Dermis blood vessel endothelial cell (primary cell): Measurements from ENCODE around the gene CAPN1. TPM values are rescaled to one million over a fixed set of nuclear protein-coding genes. Genes with fewer than 3 reads are reported as not detected.
A peak's percentile ranks its signal among the peaks of the same experiment; 100 is the strongest.
"Not testable (repeated sequence)": the region's sequence is repeated elsewhere in the genome, so short reads cannot be mapped to it uniquely, and the experiment has no call there.

ENCODE experiments used
- DNase-seq: peaks from one replicate; pipeline ENCODE4 v3.0.0; 2010
- total RNA-seq: library from RNA; depleted of rRNA; stranded (reverse); fragments of >200 nt; gene quantifications from 2 replicates; pipeline ENCODE4 v1.2.3, GENCODE V29; 2014

CAPN1 gene
- 97.2 and 207 TPM in 2 replicates for total RNA-seq

DNA sequence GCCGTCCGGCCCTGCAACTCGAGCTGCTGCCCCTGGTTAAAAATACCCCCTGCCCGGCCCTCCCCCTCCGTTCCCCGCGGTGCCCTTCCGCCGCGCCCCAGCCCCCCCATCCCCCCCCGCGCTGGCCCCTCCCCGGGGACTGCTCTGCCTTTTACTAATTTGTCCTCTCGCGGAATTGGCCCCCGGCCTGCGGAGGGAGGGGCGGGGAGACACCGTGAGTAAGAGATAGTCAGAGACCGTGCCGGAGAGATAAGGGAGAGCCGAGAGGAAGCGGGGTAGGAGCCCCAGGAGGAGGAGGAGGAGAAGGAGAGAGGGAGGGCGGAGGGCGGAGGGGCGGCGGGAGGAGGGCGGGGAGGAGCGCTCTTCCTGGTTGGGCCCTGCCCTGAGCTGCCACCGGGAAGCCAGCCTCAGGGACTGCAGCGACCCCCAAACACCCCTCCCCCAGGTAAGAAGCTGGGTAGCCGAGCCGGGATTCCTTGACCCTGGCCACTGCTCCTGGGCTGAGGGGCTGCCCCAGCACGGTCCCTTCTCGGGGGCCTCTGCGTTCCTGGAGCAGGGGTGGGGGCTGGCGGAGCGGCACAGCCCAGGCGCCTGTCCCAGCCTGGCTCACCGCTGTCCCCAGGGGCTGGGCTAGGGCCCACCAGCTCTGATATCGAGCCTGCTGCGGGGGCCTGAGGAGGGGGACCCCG is at the start of gene CAPN1:
Gene CAPN1 (plus strand): TSS at position 360 of the 689 bp plus-strand sequence. CDS start 774 bp downstream, outside the sequence.
- DNase-seq = peak; percentile 62

DNA sequence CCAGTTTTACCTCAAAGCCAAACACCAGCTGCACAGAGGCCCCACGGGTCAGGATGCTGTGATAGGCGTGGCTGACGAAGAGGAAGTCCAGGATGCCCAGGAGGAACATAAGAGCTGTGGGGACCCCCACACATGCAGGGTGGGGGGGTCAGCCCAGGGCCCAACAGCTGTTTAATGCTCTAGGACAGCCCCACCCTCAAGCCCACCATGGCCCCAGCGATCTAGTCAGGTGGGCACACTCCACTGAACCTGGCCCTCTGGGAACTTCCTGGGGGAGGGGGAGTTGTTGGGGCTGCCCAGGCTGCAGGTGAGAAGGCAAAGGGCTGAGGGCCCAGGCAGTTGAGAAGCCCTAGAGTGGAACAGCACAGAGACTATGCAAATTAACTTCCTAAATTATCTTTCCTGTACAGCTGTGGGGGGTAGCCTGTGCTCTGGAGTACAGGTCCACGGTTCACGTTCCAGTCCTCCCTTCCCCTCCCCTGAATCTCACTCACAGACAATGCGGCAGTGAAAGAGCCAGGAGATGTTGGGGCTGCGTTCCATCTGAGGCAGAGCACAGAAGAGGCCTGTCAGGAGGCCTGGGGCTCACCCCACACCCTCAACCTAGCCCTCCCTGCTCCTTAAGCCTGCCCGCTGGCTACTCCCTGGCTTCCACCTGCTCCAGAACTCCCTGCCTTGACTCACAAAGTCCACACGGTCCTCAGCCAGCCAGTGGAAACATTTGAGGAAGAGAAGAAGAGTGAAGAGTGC is 49.3 kb upstream of the CAPN1 start:
- DNase-seq = no peak

DNA sequence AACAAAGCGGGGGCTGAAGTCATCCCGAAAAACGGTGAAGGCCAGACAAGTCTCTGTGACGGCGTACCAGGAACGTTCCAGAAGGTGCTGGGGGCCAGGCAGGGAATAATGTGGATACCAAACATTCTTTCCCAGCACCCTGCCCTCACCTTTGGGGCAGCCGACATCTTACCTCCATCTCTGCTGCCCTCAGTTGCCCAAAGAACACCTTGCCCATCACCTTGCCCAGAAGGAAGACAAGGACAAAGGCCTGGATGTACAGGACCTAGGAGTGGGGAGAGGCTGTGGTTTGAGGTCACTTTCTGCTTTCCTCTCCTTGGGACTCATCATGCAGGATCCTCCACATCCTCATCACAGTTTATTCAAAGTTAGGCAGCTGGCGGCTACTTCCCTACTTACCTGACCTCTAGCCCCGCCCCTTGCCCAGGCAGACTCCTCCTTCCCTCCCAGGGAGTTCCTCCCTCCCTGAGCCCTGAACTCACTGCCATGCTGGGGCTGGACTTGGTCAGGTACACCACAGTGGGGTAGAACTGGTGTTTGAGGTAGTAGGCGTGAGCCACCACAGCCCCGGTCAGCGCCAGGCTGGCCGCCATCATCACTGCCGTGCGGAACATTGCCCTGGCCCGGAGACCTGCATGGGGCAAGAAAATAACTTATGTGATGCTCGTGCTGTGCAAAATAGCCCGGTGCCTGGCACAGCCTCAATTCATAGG is 48.6 kb upstream of the CAPN1 start:
- peak; percentile 28 for DNase-seq

DNA sequence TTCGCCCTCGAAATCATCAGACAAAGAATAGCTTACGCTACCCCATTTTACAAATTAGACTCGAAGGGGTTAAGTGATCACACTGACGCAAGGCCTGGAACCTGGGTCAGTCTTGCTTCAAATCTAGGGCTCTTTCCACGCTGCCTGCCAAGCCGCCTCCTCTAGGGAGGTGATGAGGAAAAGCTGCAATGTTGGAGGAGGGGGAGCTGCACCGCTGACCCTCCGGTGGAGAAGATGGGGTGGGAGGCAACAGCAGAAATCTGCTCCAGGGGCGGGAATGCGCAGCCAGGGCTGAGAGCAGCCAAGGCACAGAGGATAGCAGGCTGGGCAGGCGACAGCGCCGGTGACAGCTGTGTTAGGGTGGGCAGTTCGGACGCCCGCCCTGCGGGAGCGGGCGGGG is 48.0 kb upstream of the CAPN1 start:
- DNase-seq = peak; percentile 44

DNA sequence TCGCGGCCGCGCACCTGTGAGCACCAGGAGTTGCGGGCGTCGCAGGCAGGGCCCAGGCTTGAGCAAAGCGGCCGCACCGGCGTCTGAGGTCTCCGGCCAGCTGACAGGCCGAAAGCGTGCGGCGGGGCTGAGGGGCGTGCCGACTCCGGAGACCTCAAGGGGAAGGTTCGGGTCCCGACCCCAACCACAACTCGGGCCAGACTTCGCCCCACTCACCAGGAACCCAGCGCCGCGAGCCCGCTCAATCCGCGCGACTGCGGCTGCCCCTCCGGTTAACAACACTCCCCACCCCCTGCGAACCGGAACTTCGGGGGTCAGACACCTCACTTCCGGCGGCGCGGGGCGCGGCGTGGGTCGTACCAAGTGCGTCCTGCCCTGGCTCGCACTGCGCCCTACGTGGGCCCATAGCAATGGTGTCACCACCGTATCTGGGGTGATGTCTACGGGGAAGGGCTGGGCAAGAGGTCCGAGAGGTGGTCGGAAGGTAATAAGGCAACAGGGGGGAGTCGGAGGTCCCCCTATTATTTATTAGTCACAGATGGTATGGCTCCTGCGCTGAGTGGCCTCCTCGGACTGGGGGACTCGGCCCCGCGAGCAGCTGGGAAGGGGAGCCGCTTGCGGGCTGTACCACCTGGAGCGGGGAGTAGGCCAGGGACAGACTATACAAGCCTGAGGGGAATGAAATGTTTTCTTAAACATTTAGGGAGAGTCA is 47.3 kb upstream of the CAPN1 start, which contains the start of gene SYVN1:
Gene SYVN1 (minus strand): TSS at position 280 of the 712 bp plus-strand sequence. CDS start 918 bp downstream, outside the sequence.
- DNase-seq = peak; percentile 90

DNA sequence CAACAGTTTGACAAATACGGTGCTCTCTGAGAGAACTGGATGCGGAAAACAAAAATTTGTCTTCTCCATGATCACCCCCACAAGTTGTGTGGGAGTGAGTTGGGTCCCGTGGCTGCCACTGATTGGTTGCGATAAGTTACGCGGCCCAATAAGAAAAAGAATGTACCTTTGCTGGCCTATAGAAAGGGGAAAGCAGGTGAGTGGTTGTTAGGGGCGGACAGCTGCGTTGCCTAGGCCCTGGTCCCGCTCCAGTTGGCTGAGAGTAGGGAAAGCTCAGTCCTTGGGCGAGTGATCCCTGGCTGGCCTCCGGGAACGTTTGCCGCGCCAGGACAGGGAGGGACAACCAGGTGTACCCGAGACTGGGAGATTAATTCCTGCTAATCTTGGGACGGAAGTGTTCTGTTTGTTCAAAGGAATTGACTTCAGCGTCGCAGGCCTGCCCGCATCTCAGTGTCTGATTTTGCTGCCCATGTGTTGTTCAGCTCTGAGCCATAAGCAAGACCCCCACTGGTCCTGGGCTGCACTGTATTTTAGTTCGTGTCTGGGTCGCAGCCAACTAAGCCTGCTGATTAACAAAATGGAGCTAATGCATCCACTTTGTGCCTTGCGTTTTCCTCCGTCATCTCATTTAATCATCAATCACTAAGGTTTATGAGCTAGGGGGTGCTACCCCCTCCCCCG is 46.6 kb upstream of the CAPN1 start:
- peak; percentile 98 for DNase-seq

DNA sequence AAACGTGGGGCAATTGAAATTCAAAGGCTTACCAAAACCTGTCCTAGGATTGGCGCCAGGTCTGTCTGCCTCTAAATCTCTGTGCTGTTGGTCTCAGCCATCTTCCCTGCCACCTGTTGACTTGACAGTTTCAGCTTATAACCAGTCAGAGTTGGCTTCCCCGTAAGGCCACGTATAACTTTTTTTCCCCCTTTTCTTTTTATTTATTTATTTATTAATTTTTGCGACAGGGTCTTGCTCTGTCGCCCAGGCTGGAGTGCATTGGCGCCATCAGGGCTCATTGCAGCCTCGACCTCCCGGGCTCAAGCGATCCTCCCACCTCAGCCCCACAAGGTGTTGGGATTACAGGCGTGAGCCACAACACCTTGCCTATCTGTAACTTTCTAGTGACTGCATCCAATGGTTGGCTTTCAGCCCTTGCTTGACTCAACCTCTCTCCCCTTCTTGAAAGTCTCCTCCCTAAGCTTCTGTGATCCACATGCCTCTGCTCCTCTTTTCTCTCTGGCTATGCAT is 46.0 kb upstream of the CAPN1 start:
- no peak for DNase-seq

DNA sequence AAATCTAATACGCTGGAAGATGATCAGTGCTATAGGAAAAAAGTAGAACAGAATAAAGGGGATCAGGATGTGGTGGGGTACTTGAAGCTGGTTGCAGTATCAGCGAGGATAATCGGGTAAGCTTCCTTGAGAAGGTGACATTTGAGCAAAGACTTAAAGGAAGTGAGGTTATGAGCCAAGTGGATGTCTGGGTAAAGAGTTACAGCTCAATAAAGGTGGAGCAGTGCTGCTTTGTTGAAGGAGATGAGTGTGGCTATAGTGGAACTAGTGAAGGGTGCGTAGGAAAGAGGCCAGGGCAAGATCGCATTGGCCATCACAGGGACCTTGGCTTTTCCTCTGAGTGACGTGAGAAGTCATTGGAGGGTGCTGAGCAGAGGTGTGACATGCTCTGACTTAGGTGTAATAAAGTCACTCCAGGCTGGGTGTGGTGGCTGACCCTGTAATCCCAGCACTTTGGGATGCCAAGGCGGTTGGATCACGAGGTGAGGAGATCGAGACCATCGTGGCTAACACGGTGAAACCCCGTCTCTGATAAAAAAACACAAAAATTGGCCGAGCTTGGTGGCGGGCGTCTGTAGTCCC is 45.1 kb upstream of the CAPN1 start:
- DNase-seq = no peak

DNA sequence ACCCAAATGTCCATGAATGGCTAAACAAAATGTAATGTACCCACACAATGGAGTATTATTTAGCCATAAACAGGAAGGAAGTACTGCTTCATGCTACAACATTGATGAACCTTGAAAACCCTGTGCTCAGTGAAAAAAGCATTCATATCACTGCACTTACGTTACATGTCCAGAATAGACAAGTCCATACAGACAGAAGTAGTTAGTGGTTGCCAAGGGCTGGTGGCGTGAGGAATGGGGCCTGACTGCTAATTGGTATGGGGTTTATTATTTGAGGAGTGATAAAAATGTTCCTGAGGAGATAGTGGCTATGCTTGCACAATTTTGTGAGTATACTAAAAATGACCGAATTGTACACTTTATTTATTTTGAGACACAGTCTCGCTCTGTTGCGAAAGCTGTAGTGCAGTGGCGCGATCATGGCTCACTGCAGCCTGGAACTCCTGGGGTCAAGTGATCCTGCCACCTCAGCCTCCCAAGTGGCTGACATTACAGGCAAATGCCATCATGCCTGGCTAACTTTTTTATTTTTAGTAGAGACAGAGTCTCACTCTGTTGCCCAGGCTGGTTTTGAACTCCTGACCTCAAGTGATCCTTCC is 39.7 kb upstream of the CAPN1 start:
- DNase-seq = no peak

DNA sequence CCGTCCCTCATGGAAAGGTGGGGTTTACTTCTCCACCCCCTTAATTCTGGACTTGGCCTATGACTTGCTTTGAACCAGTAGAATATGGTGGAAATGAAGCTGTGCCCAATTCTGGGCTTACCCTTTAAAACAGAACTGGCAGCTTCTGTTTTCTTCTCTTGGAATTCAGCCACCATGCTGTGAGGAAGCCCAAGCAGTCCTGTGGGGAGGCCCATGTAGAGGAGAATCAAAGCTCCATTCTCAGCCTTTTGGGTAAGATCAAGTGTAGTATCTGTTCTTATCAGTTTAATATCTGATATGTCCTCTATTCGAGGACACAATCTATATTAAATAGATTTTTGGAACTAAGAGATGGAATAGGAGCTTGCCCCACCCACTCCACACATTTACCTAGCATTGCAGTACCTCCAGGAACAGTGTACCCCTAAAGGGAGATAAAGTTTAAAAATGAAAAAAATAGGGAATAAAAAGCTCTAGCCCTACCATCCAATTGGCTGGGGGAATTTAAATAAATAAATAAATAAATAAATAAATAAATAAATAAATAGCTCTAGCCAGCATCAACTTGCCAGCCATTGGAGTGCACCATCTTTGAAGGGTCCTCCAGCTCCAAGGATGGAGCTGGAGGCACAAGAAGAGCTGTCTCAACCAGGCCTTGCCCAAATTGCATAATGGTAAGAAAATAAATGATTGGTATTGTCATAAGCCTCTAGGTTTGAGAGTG is 34.2 kb upstream of the CAPN1 start:
- no peak for DNase-seq

DNA sequence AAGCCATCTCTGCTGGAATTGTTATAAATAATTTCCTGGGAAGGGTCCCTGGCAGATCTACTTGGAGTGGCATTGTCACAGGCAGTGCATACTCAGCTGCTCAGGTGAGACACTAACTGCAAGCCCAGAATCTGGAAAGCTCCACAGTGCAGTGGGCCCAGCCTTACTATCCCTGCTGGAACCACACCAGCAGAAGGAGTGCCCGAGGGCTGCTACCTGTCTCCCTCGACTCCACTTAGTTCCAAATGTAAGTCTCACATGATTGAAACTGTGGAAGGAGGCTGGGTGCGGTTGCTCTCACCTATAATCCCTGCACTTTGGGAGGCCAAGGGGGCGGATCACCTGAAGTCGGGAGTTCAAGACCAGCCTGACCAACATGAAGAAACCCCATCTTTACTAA is 33.1 kb upstream of the CAPN1 start:
- no peak for DNase-seq

DNA sequence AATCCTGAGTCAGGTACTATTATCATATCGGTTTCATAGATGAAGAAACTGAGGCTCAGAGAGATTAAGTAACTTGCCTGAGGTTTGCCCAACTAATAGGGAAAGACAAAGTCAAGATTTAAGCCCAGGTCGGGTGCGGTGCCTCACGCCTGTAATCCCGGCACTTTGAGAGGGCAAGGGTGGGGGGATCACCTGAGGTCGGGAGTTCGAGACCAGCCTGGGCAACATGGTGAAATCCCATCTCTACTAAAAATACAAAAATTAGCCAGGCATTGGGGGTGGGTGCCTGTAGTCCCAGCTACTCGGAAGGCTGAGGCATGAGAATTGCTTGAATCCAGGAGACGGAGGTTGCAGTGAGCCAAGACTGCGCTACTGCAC is 31.6 kb upstream of the CAPN1 start:
- not testable (repeated sequence) for DNase-seq

DNA sequence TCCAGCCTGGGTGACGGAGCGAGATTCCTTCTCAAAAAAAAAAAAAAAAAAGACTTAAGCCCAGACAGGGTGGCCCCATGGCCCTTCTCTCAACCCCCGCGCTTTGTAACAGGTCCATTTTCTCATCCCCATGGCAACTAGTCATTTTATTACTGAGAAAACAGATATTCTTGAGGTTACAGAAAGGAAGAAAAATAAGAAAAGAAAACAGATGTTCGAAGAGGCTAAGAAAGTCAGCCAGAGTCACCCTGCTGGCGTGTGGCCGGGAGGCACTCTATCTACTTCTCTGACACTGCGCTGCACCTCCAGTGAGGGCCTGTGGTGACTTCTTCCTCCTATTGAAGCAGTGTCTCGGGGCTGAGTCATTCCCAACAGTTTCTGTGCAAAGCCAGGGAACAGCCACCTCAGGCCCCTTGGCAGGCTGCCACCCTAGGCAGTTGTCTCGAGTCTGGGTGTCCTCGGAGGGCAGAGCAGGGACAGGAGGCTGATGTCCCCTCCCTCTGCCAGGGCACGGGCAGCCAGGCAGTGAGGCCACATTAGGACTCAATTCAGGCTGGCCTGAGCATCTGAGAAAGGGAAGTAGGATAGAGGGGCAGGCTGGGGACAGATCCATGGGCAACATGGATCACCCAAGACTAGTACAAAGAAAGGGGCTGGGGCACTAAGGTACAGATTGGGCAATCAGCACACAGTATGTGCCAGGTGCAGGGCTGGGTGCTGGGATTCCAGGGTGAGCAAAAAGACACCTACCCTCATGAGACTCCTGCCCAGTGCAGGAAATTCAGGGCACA is 31.0 kb upstream of the CAPN1 start:
- peak; percentile 80 for DNase-seq

DNA sequence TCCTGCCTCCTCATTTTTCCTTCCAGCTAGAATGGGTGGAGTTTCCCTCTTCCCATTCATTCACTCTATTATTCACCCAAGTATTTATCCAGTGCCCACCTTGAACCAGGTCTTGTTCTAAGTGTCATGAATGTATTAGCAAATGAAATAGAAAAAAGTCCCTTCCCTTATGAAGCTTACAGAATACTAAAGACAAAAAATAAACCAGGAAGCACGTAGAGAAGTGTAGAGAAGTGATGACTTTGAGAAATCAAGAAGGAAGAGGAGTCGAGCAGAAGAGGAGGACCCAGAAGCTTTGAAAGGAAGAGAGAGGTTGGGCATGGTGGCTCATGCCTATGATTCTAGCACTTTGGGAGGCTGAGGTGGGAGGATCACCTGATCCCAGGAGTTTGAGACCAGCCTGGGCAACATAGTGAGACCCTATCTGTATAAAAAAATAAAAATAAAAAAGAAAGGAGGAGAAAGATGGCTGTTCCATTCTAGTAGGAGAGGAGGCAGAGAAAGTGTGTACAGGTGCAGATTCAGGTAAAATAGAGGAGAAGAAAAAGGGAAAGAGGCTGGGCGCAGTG is 30.3 kb upstream of the CAPN1 start:
- DNase-seq = no peak

DNA sequence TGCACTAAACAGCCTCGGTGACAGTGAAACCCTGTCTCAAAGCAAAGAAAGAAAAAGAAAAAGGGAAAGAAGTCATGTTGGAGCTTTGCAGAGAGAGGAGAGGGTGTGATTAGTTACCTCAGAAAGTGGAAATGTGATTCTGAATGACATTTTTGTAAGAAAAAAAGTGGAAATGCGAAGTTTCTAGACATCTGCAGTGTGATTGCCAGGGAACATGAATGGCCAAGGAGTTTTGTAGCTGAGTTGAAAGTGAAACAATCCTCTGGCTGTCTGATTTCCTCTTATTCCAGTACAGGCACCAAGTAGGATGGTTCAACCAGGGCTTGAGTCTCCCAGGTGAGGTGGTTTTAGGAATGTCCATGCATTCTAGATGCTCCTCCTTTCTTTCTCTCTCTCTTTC is 29.6 kb upstream of the CAPN1 start:
- DNase-seq = no peak

DNA sequence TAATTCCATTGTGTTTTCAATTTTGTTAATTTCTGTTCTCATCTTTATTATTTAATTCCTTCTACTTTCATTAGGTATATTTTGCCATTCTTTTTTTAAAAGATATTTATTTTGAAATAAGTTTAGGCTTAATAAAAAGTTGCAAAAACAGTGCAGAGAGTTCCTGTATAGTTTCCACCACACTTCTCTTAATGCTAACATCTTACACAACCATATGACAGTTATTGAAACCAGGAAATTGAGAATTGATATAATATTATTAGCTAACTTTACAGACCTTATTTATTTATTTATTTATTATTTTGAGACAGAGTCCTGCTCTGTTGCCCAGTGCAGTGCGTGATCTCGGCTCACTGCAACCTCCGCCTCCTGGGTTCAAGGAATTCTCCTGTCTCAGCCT is 25.5 kb upstream of the CAPN1 start:
- no peak for DNase-seq

DNA sequence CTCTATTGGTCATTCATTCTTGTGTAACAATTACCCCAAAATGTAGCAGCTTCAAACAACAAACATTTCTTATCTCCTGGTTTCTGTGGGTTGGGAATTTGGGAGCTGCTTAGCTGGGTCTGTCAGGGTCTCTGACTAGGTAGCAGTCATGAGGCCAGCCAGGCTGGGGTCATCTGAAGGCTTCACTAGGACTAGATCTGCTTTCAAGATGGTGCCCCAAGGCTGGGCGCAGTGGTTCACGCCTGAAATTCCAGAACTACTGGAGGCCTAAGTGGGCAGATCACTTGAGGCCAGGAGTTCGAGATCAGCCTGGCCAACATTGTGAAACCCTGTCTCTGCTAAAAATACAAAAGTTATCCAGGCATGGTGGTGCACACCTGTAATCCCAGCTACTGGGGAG is 24.8 kb upstream of the CAPN1 start:
- no peak for DNase-seq

DNA sequence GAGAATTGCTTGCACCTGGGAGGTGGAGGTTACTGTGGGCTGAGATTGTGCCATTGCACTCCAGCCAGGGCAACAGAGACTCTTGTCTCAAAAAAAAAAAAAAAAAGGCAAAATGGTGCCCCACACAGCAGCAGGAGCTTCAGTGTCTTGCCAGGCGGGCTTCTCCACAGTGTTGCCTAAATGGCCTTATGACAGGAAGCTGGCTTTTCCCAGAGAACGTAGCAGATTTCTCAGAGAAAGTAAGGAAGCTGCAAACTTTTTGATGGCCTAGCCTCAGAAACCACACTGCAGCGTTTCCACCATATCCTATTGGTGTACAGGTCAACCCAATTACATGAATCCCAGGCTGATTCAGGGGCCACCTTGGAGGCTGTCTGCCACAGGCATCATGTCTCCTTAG is 24.4 kb upstream of the CAPN1 start:
- no peak for DNase-seq

DNA sequence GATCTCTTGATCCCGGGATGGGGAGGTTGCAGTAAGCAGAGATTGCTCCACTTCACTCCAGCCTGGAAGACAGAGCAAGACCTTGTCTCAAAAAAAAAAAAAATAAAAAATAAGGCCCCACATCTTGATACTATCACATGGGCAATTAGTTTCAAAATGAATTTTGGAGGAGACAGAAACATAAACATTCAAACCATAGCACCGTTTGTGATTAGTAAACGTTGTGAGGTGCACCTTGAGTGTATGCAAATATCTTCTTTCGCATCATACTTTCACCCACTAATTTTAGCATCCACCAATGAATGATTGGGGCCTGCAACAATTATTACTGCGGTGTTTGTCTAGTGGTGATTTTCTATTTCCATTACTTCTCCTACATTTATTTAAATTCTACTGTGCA is 22.7 kb upstream of the CAPN1 start:
- no peak for DNase-seq
